ENCODE results near the gene RTL1.

- TF ChIP-seq EP300 (IDR thresholded peaks at IDR 0.05) (no peak), CTCF (IDR thresholded peaks at IDR 0.05) (no peak), POLR2A (IDR thresholded peaks at IDR 0.05) (no peak), POLR2AphosphoS5 (IDR thresholded peaks at IDR 0.05) (no peak)
Measured at GRCh38 chr14:100893760-100894159, 9.8 kb downstream of the RTL1 start.

All from stomach (tissue), 4 donors.